Hindlimb muscle (tissue), 1 donor: ENCODE results near the gene PLEKHJ1. TPM values are rescaled to one million over a fixed set of nuclear protein-coding genes. Genes with fewer than 3 reads are reported as not detected.
"Not testable (repeated sequence)": the region's sequence is repeated elsewhere in the genome, so short reads cannot be mapped to it uniquely, and the experiment has no call there.

ENCODE experiments used
- DNase-seq: peaks from one replicate; pipeline ENCODE4 v3.0.0-alpha.2; 2013
- polyA plus RNA-seq: library from polyadenylated mRNA; unstranded; fragments of 120-200 nt; gene quantifications from one replicate; pipeline ENCODE4 v1.2.1, GENCODE V29; 2013; ENCODE audit not compliant: insufficient read length

PLEKHJ1 gene
- polyA plus RNA-seq = 77.7 TPM

DNA sequence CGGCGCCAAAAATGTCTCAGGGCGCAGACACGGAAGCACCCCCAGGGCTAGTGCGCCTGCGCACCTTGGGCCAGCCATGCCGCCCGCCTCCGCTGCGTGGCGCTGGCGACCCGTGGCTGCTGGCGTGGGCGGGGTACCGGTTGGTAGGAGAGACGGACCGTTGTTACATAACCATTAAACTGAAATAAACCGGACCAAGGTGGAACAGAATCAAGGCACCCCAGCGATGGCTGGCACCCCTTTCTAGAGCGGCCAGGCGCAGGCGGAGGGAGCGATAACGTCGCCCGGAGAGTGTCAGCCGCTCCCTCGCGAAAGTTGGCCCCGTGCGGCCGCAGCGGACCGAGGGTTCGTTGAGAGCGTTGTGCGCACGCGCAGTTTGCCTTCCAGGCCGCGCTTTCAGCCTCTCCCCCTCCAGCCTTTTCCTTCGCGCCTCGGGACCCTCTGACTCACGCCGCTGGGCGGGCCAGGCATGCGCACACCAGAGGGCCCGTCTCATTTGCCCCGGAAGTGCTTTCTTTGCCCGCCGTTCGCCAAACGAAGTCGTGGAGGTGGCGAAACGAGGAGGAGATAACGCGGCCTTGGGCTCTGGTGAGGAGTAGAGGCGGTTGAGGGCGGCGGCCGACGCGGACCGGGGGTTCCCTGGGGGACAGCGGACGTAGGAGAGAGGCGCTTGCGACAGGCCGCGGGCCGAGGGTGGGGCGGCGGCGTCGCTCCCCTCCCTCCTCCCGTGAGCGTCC, at the start of gene PLEKHJ1, which contains the start of gene SF3A2:
PLEKHJ1 (minus strand) TSS at position 16 of the 737 bp plus-strand sequence. CDS start 81 bp downstream, outside the sequence.
SF3A2 (plus strand) TSS at position 511 of the 737 bp plus-strand sequence. CDS start 6,595 bp downstream, outside the sequence.
- DNase-seq = peak; percentile 99

- no peak for DNase-seq
These were observed 47.8 kb upstream of the PLEKHJ1 start for GRCh38 chr19:2283835-2284507.

GRCh38 chr19:2282862-2283237, 46.7 kb upstream of the PLEKHJ1 start:
- DNase-seq = no peak

GRCh38 chr19:2282062-2282861, 46.1 kb upstream of the PLEKHJ1 start, which contains the start of gene PEAK3:
PEAK3 (minus strand) TSS chr19:2282175; CDS start chr19:2280931, 1,244 bp downstream.
- peak; percentile 66 for DNase-seq

GRCh38 chr19:2281265-2282061, 45.3 kb upstream of the PLEKHJ1 start:
- DNase-seq = not testable (repeated sequence)

- no peak for DNase-seq
These were observed 44.6 kb upstream of the PLEKHJ1 start for GRCh38 chr19:2280633-2281264.

DNA sequence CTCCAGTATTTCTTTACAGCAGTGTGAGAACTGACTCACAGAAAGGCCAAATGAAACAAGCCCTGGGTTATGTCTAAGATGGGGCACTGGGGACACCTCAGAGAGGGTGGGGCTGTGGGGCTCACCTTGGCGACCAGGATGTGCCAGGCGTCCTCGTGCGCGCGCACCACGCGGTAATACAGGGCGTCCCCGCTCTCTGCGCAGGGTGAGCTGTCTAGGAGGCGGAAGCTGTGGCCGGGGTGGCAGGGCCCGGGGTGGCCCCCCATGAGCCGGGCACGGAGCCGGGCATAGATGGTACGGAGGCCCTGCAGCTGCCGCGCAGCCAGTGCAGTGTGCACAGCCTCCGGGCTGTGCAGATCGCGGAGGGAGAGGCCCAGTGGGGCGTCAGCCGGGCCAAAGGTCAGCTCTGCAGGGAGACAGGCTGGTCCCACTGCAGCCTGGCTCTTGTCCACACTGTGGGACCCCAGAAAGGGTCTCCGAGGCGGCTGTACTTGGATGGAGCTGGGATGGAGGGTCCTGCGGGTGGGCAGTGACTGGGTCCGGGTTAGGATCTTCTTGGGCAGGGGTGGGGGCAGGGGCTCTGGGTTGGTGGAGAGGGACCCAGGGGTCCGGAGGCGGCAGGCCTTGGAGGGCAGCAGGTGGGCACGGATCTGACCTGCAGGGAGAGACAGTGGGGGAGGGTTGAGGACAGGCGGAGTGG, 42.5 kb upstream of the PLEKHJ1 start:
- DNase-seq = no peak

GRCh38 chr19:2277138-2277537, 41.0 kb upstream of the PLEKHJ1 start:
- no peak for DNase-seq

DNA sequence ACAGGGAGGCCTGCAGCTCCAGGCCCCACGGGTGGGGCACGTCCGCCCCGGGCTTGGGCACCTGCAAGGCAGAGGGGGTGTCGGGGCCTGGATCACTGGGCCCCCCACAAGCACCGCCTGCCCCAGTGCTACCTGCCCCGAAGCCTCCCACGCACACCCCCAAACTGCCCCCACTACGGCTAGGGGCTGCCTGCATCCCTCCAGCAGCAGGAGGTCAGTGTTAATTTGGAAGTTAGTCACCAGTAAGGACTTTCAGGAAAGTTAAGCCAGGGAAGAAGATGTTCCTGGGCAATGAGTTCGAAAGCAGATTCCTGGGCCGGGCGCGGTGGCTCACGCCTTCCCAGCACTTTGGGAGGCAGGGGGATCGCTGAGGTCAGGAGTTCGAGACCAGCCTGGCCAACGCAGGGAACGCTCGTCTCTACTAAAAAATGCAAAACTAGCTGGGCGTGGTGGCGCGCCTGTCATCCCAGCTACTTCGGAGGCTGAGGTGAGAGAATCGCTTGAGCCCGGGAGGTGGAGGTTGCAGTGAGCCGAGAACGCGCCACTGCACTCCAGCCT, 40.4 kb upstream of the PLEKHJ1 start:
- no peak for DNase-seq

GRCh38 chr19:2275588-2276428, 39.7 kb upstream of the PLEKHJ1 start:
- DNase-seq = no peak

DNA sequence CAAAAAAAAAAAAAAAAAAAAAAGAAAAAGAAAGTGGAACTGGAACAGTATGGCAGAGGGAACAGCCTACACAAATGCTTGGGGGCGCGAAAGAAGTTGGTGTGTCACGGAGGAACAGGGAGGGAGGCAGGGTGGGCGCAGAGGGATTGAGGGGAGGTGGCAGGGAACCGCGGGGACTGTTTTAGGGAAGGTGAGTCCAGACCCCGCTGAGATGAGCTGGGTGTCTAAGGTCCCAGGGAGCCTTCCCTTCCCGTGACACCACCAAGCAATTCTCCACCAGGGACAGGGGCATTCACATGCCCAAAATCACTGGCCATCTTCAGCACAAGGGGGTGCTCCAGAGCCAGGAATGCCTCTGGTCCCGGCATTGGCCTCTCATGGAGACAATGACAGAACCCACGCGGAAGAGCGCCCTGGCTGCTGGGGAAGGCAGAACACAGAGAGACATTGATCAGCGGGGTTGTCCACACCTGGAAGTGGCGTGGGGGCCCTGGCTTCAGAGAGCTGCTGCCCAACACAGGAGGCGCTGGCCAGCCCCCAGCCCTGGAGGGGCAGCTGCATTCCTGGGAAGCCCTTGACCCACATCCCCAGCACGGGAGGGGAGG, 38.9 kb upstream of the PLEKHJ1 start:
- no peak for DNase-seq

DNA sequence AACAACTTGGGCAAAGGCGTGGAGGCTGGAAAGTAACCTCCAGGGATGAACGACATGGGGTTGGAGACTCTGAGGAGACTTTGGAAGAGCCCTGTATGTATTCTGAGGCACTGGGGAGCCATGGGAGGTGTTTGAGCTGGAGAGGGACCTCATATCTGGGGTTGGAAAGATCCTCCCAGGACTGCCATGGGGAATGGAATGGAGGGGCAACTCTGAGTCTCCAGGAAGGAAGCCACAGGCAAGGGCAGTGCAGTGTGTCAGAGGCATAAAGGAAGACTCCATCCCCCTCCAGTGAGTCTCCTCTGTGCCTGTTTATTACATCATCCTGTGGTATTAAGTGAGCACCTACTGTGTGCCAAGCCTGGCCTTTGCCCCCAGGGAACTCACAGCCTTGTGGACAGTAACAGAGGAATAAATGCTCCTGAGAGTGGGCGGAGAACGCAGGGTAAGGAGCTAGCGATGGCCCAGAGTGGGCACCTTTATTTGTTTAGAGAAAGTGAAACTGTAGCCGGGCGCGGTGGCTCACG, 38.1 kb upstream of the PLEKHJ1 start:
- no peak for DNase-seq

- DNase-seq = peak; percentile 79
These were observed 37.4 kb upstream of the PLEKHJ1 start for GRCh38 chr19:2273356-2274184.

- DNase-seq = no peak
These were observed 35.3 kb upstream of the PLEKHJ1 start for GRCh38 chr19:2271234-2272103.

DNA sequence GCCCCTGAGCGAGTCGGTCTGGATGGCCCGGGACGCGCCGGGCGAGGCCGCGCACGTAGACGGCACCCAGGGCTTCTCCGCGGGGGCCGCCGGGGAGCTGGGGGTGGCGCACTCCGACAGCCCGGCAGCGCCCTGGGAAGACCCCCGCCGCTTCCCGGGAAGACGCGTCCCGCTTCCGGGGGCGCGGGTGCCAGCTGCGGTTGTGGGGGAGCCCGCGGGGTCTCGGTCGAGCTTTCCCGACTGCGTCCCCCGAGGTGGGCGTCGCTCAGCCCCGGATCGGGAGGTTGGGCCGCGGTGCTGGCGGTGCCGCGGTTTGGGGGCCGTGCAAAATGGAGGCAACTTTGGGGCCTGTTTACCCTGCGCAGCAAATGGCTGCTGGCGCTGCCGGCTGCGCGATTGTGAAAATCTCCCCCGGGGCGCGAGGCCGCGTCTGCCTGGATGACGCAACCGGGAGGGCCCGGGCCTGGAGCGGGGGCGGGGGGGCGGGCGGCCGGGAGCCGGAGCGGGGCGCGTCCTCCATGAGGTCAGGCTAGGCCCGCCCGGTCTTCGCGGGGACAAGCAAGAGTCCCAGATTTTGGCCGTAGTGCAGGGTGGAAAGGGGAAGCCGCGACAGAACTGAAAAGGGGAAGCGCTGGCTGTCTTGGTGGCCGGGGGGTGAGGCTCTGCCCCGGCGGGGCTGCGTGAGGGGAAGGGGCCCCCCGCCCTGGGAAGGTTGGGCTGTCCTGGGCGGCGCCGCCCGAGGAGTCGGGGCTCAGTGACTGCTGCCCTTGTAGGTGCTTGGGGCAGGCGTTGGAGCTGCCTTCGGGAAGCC, 34.5 kb upstream of the PLEKHJ1 start:
- DNase-seq = peak; percentile 89

- no peak for DNase-seq
These were observed 34.0 kb upstream of the PLEKHJ1 start for GRCh38 chr19:2270157-2270422.
